Measurements from ENCODE around the gene PLD6.

Gene PLD6

GRCh38 chr17:17226451-17227265 is 20.5 kb upstream of the PLD6 start:
- no peak for DNase-seq

- no peak for DNase-seq
Observed at GRCh38 chr17:17225901-17226300, 19.8 kb upstream of the PLD6 start.

GRCh38 chr17:17224137-17224536 is 18.0 kb upstream of the PLD6 start:
- DNase-seq, result no peak

- no peak for DNase-seq
Observed at GRCh38 chr17:17223736-17224135, 17.6 kb upstream of the PLD6 start.

- no peak for DNase-seq
Observed at GRCh38 chr17:17221329-17221728, 15.2 kb upstream of the PLD6 start.

- DNase-seq, result no peak
Observed at GRCh38 chr17:17220529-17220928, 14.4 kb upstream of the PLD6 start.

- DNase-seq, result no peak
Observed at GRCh38 chr17:17217995-17218394, 11.9 kb upstream of the PLD6 start.

- DNase-seq, result no peak
Observed at GRCh38 chr17:17216776-17217175, 10.6 kb upstream of the PLD6 start.

GRCh38 chr17:17216236-17216635 is 10.1 kb upstream of the PLD6 start:
- DNase-seq, result no peak

GRCh38 chr17:17215575-17215974 is 9.4 kb upstream of the PLD6 start:
- DNase-seq, result no peak

GRCh38 chr17:17214646-17215436 is 8.7 kb upstream of the PLD6 start:
- DNase-seq, result no peak

- no peak for DNase-seq
Observed at GRCh38 chr17:17213775-17214174, 7.6 kb upstream of the PLD6 start.

GRCh38 chr17:17207998-17208397 is 1.9 kb upstream of the PLD6 start:
- DNase-seq, result no peak

GRCh38 chr17:17206913-17207335 is 791 bp upstream of the PLD6 start:
- no peak for DNase-seq

- no peak for DNase-seq
Observed at GRCh38 chr17:17205368-17206123, 587 bp downstream of the PLD6 start.

- DNase-seq, result no peak
Observed at GRCh38 chr17:17204635-17205231, 1.4 kb downstream of the PLD6 start.

GRCh38 chr17:17204041-17204591 is 2.0 kb downstream of the PLD6 start:
- peak; percentile 35 to 46 for DNase-seq

- DNase-seq, result no peak
Observed at GRCh38 chr17:17203173-17203730, 2.9 kb downstream of the PLD6 start.

- DNase-seq, result no peak
Observed at GRCh38 chr17:17201907-17202306, 4.2 kb downstream of the PLD6 start.

GRCh38 chr17:17201271-17201670 is 4.9 kb downstream of the PLD6 start:
- DNase-seq, result no peak

- no peak for DNase-seq
Observed at GRCh38 chr17:17200831-17201230, 5.3 kb downstream of the PLD6 start.

GRCh38 chr17:17200311-17200710 is 5.8 kb downstream of the PLD6 start:
- no peak for DNase-seq

Data from hippocampal formation (tissue), 2 donors.